NCI-H526 treated with DMSO at 0.1 percent for 48 hours (cell line): ENCODE results near the gene RLN3.
"Not testable (repeated sequence)": the region's sequence is repeated elsewhere in the genome, so short reads cannot be mapped to it uniquely, and the experiment has no call there.

Experiments used
- DNase-seq: peaks from one replicate; lab custom pipeline; 2025; lab: John Stamatoyannopoulos, UW

The RLN3 gene

GRCh38 chr19:13995017-13995728, 32.8 kb upstream of the RLN3 start:
- no peak for DNase-seq

- DNase-seq, result no peak
Measured at GRCh38 chr19:13995878-13996765, 31.8 kb upstream of the RLN3 start.

GRCh38 chr19:13996928-13997630, 30.9 kb upstream of the RLN3 start:
- DNase-seq, result no peak

GRCh38 chr19:13997631-13997962, 30.4 kb upstream of the RLN3 start:
- DNase-seq, result no peak

- no peak for DNase-seq
Measured at GRCh38 chr19:13998426-13998825, 29.5 kb upstream of the RLN3 start.

GRCh38 chr19:13999085-13999484, 28.9 kb upstream of the RLN3 start:
- DNase-seq, result no peak

GRCh38 chr19:14000691-14001375, 27.1 kb upstream of the RLN3 start:
- no peak for DNase-seq

GRCh38 chr19:14002571-14003250, 25.2 kb upstream of the RLN3 start:
- DNase-seq, result no peak

GRCh38 chr19:14003251-14004055, 24.5 kb upstream of the RLN3 start:
- no peak for DNase-seq

GRCh38 chr19:14004619-14005348, 23.2 kb upstream of the RLN3 start:
- DNase-seq, result no peak

GRCh38 chr19:14005349-14006084, 22.4 kb upstream of the RLN3 start:
- DNase-seq, result peak; percentile 21

GRCh38 chr19:14006085-14006765, 21.7 kb upstream of the RLN3 start, which contains the start of gene RFX1:
RFX1 (minus strand) TSS chr19:14006320; CDS start chr19:13993843, 12,477 bp downstream.
- DNase-seq, result peak; percentile 97

- no peak for DNase-seq
Measured at GRCh38 chr19:14006766-14007562, 21.0 kb upstream of the RLN3 start.

- DNase-seq, result no peak
Measured at GRCh38 chr19:14012378-14012915, 15.5 kb upstream of the RLN3 start.

GRCh38 chr19:14015524-14016035, 12.4 kb upstream of the RLN3 start:
- DNase-seq, result peak; percentile 64

GRCh38 chr19:14019100-14019499, 8.8 kb upstream of the RLN3 start:
- DNase-seq, result no peak

- DNase-seq, result not testable (repeated sequence)
Measured at GRCh38 chr19:14019739-14020138, 8.2 kb upstream of the RLN3 start.
